GM23338 (cell line): Measurements from ENCODE around the gene MGAT5. TPM values are rescaled to one million over a fixed set of nuclear protein-coding genes. Genes with fewer than 3 reads are reported as not detected.

Experiments
- ATAC-seq: fragments of 200-7000 bp; cut with Tn5 transposase; 3 replicates; pipeline ENCODE4 v1.9.1; 2020
- DNase-seq: peaks from one replicate; pipeline ENCODE4 v3.0.0-alpha.2; 2015; ENCODE audit warnings: low spot score
- H2AFZ ChIP-seq: fragments of 200-600 bp; sonication (generic); 2 replicates; pipeline ENCODE4 v1.8.0; 2016; ENCODE audit warnings: antibody characterized with exemption, mild to moderate bottlenecking, moderate library complexity
- H3F3A ChIP-seq: fragments of 200-600 bp; sonication (generic); replicated peaks from 2 replicates; pipeline ENCODE4 v1.8.0; 2017; ENCODE audit warnings: antibody characterized with exemption, mixed run types, low read depth
- H3K27ac ChIP-seq: fragments of 200-600 bp; sonication (generic); 2 replicates; pipeline ENCODE4 v1.6.1; 2016; ENCODE audit warnings: low read depth
- H3K27me3 ChIP-seq: fragments of 200-600 bp; sonication (generic); 2 replicates; pipeline ENCODE4 v1.8.0; 2016; ENCODE audit warnings: mild to moderate bottlenecking, mixed run types, moderate library complexity; ENCODE audit not compliant: insufficient read depth
- H3K36me3 ChIP-seq: fragments of 200-600 bp; sonication (generic); 2 replicates; pipeline ENCODE4 v1.8.0; 2016; ENCODE audit warnings: mild to moderate bottlenecking; ENCODE audit not compliant: insufficient read depth
- H3K4me1 ChIP-seq: fragments of 200-600 bp; sonication (generic); 2 replicates; pipeline ENCODE4 v1.8.0; 2016; ENCODE audit warnings: mild to moderate bottlenecking, moderate library complexity; ENCODE audit not compliant: insufficient read depth
- H3K4me2 ChIP-seq: fragments of 200-600 bp; sonication (generic); 2 replicates; pipeline ENCODE4 v1.7.1; 2017; ENCODE audit warnings: mixed run types
- H3K4me3 ChIP-seq: fragments of 200-600 bp; sonication (generic); 2 replicates; pipeline ENCODE4 v1.6.1; 2016; ENCODE audit warnings: mixed run types
- H3K79me2 ChIP-seq: fragments of 200-600 bp; sonication (generic); replicated peaks from 2 replicates; pipeline ENCODE4 v1.8.0; 2017; ENCODE audit warnings: mild to moderate bottlenecking; ENCODE audit not compliant: insufficient read depth
- H3K9me2 ChIP-seq: fragments of 200-600 bp; sonication (generic); 2 replicates; pipeline ENCODE4 v1.8.0; 2017; ENCODE audit not compliant: insufficient read depth
- H4K20me1 ChIP-seq: fragments of 200-600 bp; sonication (generic); replicated peaks from 2 replicates; pipeline ENCODE4 v1.8.0; 2017; ENCODE audit warnings: mild to moderate bottlenecking; ENCODE audit not compliant: insufficient read depth
- H3K27ac Mint-ChIP-seq: 2 replicates; pipeline ENCODE4 v1.8.0; 2020; ENCODE audit warnings: inconsistent platforms, mild to moderate bottlenecking, moderate library complexity, mixed read lengths
- H3K27me3 Mint-ChIP-seq: 3 replicates; pipeline ENCODE4 v1.8.0; 2022; ENCODE audit warnings: low read depth, mild to moderate bottlenecking, moderate library complexity, mixed read lengths, inconsistent platforms; ENCODE audit not compliant: insufficient read depth, poor library complexity
- H3K36me3 Mint-ChIP-seq: 3 replicates; pipeline ENCODE4 v1.8.0; 2021; ENCODE audit warnings: low read depth, mild to moderate bottlenecking, inconsistent platforms, moderate library complexity, mixed read lengths
- H3K4me1 Mint-ChIP-seq: 3 replicates; pipeline ENCODE4 v1.8.0; 2020; ENCODE audit warnings: mild to moderate bottlenecking, inconsistent platforms, mixed read lengths
- H3K4me3 Mint-ChIP-seq: 3 replicates; pipeline ENCODE4 v1.8.0; 2021; ENCODE audit warnings: moderate library complexity, mild to moderate bottlenecking, inconsistent platforms, mixed read lengths
- H3K9me3 Mint-ChIP-seq: 3 replicates; pipeline ENCODE4 v1.8.0; 2020; ENCODE audit warnings: moderate library complexity, mild to moderate bottlenecking, inconsistent platforms, mixed read lengths
- EZH2phosphoT487 ChIP-seq: fragments of 200-600 bp; sonication (generic); IDR thresholded peaks from one replicate; pipeline ENCODE4 v1.8.1; 2018; ENCODE audit warnings: antibody characterized with exemption; ENCODE audit not compliant: unreplicated experiment
- JUNB ChIP-seq: IDR thresholded peaks from one replicate; pipeline ENCODE4 v1.6.1; 2016; ENCODE audit warnings: antibody characterized with exemption; ENCODE audit not compliant: unreplicated experiment
- NANOG ChIP-seq: IDR thresholded peaks from 2 replicates; pipeline ENCODE4 v1.6.1; 2016; ENCODE audit warnings: antibody characterized with exemption, borderline replicate concordance
- POLR2AphosphoS5 ChIP-seq: IDR thresholded peaks from 2 replicates; pipeline ENCODE4 v1.6.1; 2016; ENCODE audit warnings: antibody characterized with exemption, low read depth
- STAT1 ChIP-seq: IDR thresholded peaks from one replicate; pipeline ENCODE4 v1.6.1; 2016; ENCODE audit warnings: antibody characterized with exemption; ENCODE audit not compliant: unreplicated experiment
- polyA plus RNA-seq: library from polyadenylated mRNA; unstranded; fragments of >200 nt; fragmentation: Nextera tagmentation; extraction: Ambion mirVana; gene quantifications from 2 replicates; pipeline ENCODE4 v1.2.1, GENCODE V29; 2016
- total RNA-seq: library from RNA; depleted of rRNA; stranded (reverse); fragments of >200 nt; shearing (Covaris generic); gene quantifications from 2 replicates; pipeline ENCODE4 v1.2.3, GENCODE V29; 2014
- TF ChIP-seq, protein P1 (sequence below): IDR thresholded peaks from one replicate; pipeline ENCODE4 v1.6.1; 2018; ENCODE audit warnings: antibody characterized with exemption; ENCODE audit not compliant: unreplicated experiment
- TF ChIP-seq, protein P2 (sequence below): IDR thresholded peaks from 2 replicates; pipeline ENCODE4 v1.6.1; 2016; ENCODE audit warnings: antibody characterized with exemption
- TF ChIP-seq, protein P3 (sequence below), 2 experiments: fragments of 200-600 bp in 1 of 2; sonication (generic) in 1 of 2; conservative IDR thresholded peaks; 2 replicates each; pipeline versions ENCODE4 v1.5.1 to v1.6.1; 2016 to 2017; ENCODE audit warnings: antibody characterized with exemption in 2 of 2, low read depth in 2 of 2, mild to moderate bottlenecking in 2 of 2, moderate library complexity in 1 of 2
- TF ChIP-seq, protein P4 (sequence below): fragments of 250-450 bp; sonication (Bioruptor Pico); IDR thresholded peaks from 2 replicates; pipeline ENCODE4 v1.5.0; 2020; ENCODE audit warnings: mild to moderate bottlenecking, moderate library complexity

MGAT5 gene
- total and polyA plus RNA-seq, 2 experiments from 2014 or later = 4.6 to 27.6 TPM

DNA sequence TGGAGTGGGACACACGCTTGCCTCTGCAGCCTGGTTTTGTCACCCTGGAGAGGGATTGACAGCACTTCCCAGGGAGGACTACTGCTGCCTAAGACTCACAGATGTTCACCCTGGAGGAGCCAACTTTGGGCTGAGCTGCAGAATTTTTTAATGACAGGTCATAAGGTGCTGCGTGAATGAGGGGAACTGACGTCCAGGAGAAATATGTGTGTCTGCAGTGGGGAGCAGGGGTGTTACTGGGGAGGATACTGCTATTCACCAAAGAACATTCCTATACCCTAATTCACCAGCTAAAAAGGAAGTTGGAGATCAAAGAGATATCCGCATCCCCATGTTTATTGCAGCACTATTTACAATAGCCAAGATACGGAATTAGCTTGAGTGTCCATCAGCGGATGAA, 144.4 kb downstream of the MGAT5 start (continued):
- TF ChIP-seq, protein P1, sequence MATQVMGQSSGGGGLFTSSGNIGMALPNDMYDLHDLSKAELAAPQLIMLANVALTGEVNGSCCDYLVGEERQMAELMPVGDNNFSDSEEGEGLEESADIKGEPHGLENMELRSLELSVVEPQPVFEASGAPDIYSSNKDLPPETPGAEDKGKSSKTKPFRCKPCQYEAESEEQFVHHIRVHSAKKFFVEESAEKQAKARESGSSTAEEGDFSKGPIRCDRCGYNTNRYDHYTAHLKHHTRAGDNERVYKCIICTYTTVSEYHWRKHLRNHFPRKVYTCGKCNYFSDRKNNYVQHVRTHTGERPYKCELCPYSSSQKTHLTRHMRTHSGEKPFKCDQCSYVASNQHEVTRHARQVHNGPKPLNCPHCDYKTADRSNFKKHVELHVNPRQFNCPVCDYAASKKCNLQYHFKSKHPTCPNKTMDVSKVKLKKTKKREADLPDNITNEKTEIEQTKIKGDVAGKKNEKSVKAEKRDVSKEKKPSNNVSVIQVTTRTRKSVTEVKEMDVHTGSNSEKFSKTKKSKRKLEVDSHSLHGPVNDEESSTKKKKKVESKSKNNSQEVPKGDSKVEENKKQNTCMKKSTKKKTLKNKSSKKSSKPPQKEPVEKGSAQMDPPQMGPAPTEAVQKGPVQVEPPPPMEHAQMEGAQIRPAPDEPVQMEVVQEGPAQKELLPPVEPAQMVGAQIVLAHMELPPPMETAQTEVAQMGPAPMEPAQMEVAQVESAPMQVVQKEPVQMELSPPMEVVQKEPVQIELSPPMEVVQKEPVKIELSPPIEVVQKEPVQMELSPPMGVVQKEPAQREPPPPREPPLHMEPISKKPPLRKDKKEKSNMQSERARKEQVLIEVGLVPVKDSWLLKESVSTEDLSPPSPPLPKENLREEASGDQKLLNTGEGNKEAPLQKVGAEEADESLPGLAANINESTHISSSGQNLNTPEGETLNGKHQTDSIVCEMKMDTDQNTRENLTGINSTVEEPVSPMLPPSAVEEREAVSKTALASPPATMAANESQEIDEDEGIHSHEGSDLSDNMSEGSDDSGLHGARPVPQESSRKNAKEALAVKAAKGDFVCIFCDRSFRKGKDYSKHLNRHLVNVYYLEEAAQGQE = no peak

DNA sequence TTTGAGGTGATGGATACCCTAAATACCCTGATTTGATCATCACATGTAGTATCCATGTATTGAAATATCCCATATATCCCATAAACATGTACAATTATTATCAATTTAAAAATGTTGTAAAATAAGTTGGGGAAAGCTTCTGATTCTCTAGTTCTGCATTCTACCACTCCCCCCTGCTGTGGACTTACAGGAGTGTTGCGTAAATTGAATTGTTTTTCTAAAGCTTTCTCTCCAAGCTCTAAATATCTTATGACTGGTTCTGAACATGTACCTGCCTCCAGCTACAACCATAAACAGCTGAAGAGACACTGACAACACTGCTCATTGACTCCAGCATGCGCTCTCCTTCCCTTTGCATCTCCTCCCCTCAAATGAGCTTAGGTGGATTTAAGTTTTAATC, 145.2 kb downstream of the MGAT5 start:
- Mint-ChIP-seq H3K9me3 (no peaks in the 10 kb centered on the region), H3K27ac (no peak overlapping the region), H3K4me1 (peaks cover 13% of the 10 kb centered on the region), H3K4me3 (no peak overlapping the region), H3K27me3 (peaks cover 3% of the 10 kb centered on the region), H3K36me3 (no peaks in the 10 kb centered on the region)
- Histone ChIP-seq H3K79me2 (no peaks in the 10 kb centered on the region), H4K20me1 (no peaks in the 10 kb centered on the region), H3K4me2 (no peak overlapping the region), H3K27ac (no peak overlapping the region), H2AFZ (no peak overlapping the region), H3K4me3 (no peak overlapping the region), H3K9me2 (no peaks in the 10 kb centered on the region), H3F3A (no peaks in the 10 kb centered on the region), H3K36me3 (no peaks in the 10 kb centered on the region), H3K4me1 (no peaks in the 10 kb centered on the region), H3K27me3 (no peaks in the 10 kb centered on the region)
- ATAC-seq (no peak), DNase-seq (peak; percentile 11)
- TF ChIP-seq STAT1 (no peak), NANOG (no peak), POLR2AphosphoS5 (no peak), JUNB (no peak), EZH2phosphoT487 (no peak)
- TF ChIP-seq, protein P2, sequence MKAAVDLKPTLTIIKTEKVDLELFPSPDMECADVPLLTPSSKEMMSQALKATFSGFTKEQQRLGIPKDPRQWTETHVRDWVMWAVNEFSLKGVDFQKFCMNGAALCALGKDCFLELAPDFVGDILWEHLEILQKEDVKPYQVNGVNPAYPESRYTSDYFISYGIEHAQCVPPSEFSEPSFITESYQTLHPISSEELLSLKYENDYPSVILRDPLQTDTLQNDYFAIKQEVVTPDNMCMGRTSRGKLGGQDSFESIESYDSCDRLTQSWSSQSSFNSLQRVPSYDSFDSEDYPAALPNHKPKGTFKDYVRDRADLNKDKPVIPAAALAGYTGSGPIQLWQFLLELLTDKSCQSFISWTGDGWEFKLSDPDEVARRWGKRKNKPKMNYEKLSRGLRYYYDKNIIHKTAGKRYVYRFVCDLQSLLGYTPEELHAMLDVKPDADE = no peak
- TF ChIP-seq, protein P1 = no peak
- TF ChIP-seq, protein P3, sequence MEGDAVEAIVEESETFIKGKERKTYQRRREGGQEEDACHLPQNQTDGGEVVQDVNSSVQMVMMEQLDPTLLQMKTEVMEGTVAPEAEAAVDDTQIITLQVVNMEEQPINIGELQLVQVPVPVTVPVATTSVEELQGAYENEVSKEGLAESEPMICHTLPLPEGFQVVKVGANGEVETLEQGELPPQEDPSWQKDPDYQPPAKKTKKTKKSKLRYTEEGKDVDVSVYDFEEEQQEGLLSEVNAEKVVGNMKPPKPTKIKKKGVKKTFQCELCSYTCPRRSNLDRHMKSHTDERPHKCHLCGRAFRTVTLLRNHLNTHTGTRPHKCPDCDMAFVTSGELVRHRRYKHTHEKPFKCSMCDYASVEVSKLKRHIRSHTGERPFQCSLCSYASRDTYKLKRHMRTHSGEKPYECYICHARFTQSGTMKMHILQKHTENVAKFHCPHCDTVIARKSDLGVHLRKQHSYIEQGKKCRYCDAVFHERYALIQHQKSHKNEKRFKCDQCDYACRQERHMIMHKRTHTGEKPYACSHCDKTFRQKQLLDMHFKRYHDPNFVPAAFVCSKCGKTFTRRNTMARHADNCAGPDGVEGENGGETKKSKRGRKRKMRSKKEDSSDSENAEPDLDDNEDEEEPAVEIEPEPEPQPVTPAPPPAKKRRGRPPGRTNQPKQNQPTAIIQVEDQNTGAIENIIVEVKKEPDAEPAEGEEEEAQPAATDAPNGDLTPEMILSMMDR (conservative IDR thresholded peaks at IDR 0.05; ENCODE audit: low read depth in 2 of 2) = no peak
- TF ChIP-seq, protein P4, sequence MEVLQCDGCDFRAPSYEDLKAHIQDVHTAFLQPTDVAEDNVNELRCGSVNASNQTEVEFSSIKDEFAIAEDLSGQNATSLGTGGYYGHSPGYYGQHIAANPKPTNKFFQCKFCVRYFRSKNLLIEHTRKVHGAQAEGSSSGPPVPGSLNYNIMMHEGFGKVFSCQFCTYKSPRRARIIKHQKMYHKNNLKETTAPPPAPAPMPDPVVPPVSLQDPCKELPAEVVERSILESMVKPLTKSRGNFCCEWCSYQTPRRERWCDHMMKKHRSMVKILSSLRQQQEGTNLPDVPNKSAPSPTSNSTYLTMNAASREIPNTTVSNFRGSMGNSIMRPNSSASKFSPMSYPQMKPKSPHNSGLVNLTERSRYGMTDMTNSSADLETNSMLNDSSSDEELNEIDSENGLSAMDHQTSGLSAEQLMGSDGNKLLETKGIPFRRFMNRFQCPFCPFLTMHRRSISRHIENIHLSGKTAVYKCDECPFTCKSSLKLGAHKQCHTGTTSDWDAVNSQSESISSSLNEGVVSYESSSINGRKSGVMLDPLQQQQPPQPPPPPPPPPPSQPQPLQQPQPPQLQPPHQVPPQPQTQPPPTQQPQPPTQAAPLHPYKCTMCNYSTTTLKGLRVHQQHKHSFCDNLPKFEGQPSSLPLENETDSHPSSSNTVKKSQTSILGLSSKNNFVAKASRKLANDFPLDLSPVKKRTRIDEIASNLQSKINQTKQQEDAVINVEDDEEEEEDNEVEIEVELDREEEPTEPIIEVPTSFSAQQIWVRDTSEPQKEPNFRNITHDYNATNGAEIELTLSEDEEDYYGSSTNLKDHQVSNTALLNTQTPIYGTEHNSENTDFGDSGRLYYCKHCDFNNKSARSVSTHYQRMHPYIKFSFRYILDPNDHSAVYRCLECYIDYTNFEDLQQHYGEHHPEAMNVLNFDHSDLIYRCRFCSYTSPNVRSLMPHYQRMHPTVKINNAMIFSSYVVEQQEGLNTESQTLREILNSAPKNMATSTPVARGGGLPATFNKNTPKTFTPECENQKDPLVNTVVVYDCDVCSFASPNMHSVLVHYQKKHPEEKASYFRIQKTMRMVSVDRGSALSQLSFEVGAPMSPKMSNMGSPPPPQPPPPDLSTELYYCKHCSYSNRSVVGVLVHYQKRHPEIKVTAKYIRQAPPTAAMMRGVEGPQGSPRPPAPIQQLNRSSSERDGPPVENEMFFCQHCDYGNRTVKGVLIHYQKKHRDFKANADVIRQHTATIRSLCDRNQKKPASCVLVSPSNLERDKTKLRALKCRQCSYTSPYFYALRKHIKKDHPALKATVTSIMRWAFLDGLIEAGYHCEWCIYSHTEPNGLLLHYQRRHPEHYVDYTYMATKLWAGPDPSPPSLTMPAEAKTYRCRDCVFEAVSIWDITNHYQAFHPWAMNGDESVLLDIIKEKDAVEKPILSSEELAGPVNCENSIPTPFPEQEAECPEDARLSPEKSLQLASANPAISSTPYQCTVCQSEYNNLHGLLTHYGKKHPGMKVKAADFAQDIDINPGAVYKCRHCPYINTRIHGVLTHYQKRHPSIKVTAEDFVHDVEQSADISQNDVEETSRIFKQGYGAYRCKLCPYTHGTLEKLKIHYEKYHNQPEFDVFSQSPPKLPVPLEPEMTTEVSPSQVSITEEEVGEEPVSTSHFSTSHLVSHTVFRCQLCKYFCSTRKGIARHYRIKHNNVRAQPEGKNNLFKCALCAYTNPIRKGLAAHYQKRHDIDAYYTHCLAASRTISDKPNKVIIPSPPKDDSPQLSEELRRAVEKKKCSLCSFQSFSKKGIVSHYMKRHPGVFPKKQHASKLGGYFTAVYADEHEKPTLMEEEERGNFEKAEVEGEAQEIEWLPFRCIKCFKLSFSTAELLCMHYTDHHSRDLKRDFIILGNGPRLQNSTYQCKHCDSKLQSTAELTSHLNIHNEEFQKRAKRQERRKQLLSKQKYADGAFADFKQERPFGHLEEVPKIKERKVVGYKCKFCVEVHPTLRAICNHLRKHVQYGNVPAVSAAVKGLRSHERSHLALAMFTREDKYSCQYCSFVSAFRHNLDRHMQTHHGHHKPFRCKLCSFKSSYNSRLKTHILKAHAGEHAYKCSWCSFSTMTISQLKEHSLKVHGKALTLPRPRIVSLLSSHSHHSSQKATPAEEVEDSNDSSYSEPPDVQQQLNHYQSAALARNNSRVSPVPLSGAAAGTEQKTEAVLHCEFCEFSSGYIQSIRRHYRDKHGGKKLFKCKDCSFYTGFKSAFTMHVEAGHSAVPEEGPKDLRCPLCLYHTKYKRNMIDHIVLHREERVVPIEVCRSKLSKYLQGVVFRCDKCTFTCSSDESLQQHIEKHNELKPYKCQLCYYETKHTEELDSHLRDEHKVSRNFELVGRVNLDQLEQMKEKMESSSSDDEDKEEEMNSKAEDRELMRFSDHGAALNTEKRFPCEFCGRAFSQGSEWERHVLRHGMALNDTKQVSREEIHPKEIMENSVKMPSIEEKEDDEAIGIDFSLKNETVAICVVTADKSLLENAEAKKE (CRISPR knock-in tag) = no peak
